ENCODE data around the gene EFCAB12.

Gene EFCAB12

DNA sequence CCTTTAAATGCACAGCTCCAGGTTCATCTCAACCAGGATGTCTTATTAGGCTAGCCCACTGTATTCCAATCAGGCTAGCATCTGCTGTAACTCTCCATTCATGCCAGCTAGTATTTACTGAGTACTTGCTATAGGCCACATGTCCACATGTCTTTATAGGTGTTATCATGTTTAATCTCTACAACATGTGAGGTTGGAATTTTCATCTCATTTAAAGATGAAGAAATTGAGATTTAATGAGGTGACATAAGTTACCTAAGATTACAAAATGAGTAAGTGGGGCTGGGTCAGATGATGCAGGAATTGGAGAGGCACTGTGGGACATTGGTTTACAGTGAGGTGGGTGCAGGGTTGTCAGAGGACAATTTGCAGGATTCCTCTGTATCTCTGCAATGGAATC, 14.5 kb upstream of the EFCAB12 start:
- no peak for DNase-seq

DNA sequence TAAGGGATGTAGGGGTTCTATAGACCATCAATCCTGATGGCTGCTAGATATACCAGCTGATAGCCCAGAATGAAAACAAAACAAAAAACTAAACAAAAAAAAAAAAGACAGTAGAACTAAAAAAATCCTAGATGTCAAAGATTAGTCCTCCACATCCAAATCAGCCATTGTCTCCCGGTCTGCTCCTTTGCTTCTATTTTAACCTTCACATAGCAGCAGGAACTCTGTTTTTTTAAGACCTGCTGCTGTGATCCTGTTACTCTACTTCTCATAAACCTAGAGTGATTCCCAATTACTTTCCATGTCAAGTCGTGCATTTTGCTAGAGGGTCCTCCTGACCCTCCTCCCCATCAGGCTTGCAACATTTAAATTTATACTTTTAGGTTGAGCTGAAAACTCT, 14.1 kb upstream of the EFCAB12 start:
- no peak for DNase-seq

DNA sequence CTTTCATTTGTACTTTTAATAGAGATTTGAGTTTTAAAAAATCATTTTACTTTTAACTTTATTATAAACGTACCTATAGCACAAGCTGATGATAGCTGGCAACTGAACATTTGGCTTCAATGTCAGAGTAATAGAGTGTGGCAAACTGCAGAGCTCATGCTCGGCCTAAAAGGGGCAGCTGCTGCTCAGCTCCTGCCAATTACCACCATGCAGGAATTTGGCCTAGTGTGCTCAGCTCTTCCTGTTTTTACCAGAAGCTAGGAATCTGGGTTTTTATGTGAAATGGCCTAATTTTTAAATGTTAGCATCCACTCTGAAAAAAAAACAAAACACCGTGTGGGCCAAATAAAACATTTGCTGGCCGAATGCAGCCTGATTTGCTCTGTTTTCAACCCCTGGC, 13.3 kb upstream of the EFCAB12 start:
- DNase-seq, result no peak

DNA sequence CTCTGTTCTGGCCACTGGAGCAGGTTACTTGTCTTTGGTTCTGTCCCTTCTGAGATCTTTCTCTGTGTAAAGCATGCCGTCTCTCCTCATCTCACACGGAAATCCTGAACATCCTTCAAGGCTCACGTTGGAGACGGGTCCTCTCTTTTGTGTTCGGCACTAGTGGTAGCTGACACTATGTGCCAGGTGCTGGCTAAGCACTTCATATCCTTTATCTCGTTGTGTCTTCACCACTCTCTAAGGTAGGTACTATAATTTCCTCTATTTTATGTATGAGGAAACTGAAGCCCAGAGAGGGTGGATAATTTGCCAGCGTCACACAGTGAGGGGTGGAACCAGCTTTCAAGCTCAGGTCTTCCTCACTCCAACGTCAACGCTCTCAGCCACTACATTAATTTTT, 12.8 kb upstream of the EFCAB12 start:
- DNase-seq, result no peak

DNA sequence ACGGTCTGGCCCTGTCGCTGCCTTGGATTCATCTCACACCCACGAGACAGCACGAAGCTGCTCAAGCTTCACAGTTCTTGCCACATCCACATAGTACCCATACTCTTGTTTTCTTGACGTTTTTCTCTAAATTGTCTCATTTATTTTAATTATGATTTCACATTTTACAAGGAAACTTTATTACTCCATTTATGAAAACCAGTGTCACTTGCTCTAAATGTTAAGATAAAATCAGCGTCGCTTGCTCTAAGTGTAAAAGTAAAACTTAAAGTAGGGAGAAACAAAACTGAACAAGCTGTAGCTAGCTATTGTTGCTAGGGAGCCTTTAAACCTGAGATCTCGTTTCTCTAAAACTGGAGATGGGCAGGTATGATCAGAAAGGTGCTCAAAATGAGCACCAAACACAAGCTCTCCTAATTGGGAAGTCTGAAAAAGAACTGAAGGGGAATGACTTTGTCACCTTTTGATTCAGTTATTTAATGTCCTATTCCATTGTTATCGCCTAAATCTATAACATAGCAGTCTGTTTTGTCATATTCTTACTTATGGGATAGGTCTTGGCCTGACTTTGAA, 12.3 kb upstream of the EFCAB12 start:
- DNase-seq, result no peak

DNA sequence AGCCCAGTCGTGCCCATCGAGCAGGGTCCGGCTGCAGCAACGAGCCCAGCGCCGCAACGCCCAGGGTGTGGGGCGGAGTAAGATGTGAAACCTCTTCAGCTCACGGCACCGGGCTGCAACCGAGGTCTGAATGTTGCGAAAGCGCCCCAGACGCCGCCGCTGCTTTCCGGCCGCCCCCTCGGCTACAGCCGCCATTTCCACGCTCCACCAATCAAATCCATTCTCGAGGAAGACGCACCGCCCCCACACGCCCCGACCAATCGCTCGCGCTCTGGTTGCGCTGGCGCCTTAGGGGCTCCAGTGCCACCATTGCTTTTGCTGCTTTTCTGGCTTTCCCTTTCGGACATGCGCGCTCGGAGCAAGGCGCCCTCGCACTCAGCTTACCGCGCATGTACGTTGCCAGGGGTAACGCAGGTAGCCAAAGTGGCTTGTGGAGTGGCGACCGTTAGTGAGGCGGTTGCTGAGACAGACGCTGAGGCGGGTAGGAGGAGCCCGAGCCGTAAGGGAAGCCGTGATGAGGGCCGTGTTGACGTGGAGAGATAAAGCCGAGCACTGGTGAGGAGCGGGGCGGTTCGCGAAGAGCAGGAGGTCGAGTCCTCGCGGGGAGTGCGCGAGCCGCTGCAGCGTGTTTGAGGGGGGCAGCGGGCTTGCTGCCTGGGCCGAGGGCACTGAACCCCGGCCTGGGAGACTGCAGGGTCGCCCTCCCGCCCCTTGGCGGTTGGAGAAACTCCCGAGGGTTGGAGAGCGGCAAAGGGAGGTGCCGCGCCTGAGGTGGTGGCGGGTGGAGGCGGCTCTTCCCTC, 11.6 kb upstream of the EFCAB12 start, which contains the start of the genes IFT122 and MBD4:
IFT122 (plus strand) TSS at position 408 of the 801 bp plus-strand sequence; CDS start at position 515, 107 bp downstream.
MBD4 (minus strand) TSS at position 132 of the 801 bp plus-strand sequence; CDS start at position 17, 115 bp downstream.
- DNase-seq, result peak; percentile 98

DNA sequence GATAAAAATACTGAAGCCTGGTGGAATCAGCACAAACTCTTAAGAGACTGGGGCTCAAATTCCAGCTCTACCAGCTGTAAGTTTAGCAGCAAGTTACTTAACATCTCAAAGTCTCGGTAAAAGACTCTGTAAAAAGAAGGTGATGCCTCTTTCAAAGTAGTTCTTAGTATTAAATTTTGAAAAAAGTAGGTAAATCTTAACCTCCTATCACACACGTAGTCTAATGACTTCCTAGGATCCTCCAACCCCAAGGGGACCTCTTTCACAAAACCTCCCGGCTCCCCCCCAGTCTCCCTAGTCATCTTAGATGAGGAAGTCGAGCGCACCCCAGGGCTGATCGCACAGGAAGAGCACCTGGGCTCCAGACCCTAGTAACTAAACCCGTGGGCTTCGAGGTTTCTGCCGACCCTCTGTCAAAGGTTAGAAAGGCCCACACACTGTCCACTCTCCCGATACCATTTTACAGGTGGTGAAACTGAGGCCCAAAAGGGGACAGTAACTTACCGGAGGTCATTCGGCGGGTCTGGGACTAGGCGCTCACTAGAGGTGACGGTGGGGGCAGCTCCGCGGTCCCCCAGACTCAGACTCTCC, 10.9 kb upstream of the EFCAB12 start:
- DNase-seq, result peak; percentile 73

DNA sequence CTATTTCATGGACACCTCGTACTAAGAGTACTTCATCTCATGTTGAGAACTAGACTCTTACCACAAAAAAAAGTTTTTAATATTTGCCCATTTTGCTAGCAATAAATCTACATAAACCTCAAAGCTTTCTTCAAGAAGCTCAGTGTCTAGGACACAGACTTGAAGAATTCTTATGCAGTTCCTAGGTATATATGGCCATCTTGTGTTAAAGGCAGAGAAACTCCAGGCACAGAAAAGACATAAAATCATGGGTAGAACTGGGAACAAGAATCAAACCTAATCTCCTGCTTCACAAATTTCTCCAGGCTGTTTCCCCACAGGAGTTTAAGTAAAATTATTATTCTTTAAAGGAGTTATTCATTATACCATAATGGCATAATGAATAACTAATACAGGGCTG, 6.9 kb upstream of the EFCAB12 start:
- no peak for DNase-seq

DNA sequence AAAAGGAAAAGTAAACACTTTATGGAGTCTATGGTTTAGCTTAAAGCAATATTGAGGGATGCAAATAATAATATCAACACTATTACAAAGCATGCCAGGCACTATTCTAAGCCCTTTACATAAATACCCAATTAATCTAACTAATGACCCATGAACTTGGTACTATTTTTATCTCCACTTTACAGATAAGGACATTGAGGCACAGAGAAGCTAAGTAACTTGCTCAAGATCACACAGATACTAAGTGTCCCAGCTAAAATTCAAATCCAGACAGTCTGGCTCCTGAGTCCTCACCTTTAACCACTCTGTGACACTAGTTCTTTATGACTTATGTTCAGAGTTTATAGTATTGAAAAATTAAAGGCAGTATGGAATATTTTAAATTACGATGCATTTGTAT, 5.7 kb upstream of the EFCAB12 start:
- DNase-seq, result no peak

DNA sequence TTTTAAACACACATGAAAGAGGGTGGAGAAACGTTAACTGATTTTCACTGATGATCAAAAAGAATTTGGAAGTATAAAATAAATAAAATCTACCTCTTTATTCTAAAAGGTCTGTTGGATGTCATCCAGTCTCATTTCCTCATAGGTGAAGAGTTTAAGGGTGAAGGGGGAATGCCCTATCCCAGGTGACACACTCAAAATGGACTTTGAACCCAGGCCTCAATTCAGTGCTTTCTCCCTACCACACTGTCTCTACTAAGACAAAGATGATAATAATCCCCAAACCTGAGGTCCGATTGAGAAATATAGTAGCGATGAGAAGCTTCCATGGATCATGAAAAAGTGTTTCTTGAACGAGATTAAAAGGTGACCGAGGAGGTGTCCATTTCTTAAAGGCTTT, 5.1 kb upstream of the EFCAB12 start:
- DNase-seq, result no peak

DNA sequence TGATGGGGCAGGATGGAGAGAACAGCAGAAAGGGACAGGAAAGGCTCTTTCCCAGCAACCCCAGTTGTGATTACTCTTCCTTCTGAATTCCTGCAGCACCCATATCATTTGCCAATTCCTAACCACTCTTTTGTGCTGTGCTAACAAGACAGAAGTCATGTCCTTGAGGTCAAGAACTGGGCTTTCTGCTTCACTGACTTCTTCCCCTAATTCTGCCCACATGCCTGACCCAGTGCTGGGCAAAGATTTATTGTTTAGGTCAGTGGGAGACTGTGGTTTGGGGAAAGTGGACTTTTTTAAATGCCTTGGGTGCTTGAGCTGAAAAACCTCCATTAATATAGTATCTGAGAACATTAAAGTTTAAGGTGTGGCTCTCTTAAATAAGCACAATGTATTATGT, 4.2 kb upstream of the EFCAB12 start:
- no peak for DNase-seq

DNA sequence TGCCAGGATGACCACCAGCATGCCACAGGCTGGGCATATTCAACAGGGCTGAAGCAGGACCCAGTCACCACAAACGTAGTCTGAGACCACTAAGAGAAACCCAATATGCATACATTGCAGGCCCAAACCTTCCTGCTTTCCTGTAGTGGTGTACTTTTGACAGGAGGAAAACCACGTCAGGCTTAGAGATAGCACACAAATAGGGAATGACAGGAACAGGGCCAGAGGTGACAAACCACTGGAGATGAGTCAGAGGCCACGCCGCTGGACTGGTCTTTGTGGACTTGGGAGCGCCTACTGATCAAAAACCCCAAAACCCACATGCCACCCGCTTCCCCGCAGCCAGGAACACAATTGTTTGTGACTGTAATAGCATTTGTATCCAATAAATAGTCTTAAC, 3.6 kb upstream of the EFCAB12 start:
- DNase-seq, result no peak

DNA sequence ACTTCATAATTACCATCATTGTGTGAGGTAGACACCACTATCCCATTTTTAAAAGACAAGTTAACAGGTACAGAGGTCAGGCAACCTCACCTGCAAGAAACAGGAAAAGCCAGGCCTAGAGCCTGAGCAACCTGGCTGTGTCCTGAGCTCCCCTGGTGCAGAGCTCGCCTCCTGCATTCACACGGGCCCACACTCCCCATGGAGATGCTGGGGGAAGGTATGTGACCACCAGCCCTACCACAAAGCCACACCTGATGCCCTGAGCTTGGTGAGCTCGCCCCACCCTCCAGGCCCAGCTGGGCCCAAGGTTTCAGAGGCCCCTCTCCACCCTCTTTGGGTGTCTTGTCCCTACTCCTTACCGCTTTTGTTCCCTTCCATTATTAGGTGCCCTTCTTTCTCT, 1.2 kb upstream of the EFCAB12 start:
- DNase-seq, result no peak

DNA sequence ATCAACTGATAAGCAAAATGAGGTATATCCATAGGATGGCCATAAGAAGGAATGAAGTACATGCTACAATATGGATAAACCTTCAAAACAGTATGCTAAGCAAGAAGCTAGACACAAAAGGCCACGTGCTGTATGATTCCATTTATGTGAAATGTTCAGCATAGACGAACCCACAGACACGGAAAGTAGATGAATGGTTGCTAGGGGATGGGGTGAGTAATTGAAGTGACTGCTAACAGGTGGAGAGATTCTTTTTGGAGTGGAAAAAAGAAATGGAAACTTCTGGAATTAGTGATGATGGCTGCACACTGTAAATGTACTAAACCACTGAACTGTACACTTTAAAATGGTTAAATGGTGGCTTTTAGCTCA, 630 bp upstream of the EFCAB12 start:
- no peak for DNase-seq

DNA sequence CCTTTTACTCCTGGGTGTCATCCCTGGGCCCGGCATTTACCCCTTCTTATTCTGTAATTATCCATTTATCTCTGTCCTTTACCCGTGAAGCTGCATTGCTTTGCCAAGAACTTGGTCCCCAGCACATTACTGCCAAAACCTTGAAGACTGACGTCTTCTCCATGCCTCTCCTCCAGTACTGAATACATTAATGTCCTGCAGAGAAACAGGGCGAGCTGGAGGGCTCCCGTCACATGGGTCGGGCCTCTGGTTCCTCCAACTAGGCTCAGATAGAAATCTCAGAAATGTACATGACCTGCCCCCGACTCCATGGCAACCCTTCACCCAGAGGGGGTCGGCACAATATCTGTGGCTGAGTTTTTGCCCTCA, 445 bp downstream of the EFCAB12 start:
- no peak for DNase-seq

DNA sequence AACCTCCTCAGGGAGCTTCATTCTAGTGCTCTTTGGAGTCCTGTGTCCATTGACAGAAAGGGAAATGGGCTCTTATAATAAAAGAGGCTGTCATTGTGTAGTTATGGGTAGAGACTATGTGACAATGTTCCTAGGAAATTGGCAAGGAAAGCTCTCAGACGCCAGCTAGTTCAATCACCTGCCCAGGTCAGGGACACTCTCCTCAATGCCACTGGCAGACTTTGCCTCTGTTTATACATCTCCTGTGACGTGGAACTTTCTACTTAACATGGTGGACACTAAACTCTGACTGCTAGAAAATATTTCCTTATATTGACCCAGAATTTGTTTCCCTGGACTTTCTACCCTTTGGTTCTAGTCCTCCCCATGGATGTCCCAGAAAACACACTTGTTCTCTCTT, 2.8 kb downstream of the EFCAB12 start:
- DNase-seq, result no peak

DNA sequence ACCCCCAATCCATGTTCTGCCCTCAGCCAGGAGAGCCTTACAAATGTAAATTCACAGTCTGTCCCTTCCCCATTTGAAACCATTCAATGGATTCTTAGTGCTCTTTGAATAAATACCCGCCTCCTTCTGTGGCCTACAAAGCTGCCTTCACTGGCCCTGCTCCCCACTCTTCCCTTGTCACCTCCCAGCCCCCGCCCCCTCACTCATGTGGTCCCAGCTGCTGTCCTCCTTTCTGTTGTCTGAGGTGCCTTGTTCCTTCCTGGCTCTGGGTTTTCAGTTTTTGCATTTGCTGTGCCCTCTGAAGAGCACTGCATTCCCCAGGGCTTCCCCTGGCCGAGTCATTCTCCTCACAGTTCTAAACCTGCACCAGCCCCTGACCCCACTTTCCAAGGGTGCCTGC, 3.2 kb downstream of the EFCAB12 start:
- DNase-seq, result no peak

DNA sequence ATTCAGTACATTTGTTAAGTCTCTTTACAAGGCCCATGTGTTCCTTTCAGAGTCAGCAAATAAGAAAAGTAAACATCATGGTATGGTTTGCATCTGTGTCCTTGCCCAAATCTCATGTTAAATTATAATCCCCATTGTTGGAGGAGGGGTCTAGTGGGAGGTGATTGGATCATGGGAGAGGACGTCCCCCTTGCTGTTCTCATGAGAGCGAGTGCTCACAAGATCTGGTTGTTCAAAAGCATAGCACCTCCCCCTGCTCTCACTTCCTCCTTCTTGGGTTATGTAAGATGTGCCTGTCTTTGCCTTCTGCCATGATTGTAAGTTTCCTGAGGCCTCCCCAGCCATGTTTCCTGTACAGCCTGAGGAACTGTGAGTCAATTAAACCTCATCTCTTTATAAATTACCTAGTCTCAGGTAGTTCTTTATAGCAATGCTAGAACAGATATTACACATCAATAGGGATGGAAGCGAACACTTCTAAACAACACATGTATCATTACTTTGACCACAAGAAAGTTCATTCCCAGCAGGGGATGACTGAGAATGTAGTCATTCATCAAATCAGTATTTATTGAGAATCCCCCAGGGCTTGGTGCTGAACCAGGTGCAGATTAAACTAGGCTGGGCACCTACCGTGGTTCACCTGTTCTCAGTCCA, 4.1 kb downstream of the EFCAB12 start:
- DNase-seq, result no peak

DNA sequence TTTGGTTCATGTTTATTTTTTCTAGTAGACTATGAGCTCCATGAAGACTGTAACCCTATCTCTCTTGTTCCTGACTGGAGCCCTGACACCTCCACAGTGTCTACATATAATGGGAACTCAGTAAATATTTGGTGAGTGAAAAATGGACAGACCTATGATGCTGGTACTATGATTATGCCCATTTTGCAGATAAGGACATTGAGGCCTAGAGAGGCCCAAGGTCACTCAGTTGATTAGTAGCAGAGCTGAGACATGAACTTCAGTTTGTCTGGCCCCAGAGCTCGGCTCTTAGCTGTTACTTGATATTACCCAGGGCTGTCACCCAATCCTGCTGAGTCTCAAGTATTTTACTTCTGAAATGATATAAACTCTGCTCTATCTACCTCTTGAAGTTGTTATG, 5.5 kb downstream of the EFCAB12 start:
- no peak for DNase-seq

DNA sequence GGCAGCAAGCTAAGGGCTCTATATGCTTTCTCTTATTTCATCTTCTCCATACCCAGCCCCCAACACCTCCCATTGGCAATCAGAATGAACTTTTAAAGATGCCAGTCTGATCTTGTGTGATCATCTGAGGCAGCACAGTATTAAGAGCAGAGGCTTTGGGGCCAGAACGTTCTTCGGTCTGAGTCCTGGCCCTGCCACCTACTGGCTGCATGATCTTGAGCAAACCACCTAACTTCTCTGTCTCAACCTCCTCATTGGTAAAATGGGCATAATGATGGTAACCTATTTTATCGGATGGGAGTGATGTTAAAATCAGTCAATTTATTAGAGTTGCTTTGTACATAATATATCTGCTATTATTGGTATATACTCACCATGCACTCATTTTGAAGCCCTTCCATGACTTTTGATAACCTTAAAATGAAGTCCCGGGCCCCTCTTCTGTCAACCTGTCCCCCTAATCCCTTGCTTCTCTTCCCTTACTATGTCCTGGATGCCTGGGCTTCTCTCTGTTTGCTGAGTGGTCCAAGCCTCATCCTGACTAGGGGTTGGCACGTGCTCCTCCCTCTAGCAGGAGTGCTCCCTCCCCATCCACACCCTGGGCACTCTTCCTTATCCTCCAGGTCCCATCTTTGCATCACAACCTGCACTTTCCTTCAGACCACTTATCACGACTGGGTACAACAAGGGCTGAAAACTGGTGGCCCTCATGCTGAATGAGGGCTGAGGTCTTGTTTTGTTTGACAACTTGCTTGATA, 6.3 kb downstream of the EFCAB12 start:
- DNase-seq, result no peak

DNA sequence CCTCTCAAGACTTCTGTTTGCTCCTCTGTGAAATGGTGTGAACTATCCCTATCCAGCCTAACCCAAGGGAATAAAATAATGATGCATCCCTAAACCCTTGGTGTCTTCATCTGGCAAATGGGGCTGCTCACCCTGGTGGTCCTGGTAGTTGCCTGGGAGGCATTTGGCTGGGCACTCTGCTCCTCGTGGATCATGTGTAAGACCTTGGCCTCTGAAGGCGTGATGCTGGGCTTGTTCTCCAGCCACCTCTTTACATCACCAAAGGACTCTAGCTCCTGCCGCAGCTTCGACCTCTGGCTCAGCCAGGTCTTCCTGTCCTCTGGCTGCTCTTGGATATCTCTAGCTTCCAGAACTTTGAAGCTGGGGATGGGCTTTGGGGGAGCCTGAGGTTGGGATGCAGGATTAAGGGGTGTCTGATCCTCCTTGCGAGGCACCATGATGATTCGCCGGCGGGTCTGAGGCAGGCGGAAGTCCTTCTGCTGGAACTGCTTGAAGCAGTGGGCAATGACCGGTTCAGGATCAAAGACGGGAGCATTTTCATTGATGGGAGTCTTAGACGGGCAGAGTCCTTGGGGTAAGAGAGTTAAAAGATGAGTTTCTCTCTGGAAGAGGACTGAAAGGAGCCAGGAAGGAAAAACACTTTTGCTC, 7.1 kb downstream of the EFCAB12 start:
- no peak for DNase-seq

DNA sequence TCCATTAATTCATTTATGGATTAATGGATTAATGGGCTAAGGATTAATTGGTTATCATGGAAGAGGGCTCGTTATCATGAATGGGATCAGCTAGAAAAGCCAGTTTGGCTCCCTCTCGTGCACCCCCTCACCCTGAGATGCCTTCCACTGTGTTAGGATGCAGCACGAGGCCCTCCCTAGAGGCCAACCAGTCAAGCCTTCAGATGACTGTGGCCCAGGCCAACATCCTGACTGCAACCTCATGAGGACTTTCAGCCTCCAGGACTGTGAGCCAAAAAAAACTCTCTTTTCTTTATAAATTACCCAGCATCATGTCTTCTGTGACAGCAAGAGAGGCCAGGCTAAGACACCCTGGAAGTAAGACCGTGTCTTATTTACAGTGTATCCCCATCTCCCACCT, 9.0 kb downstream of the EFCAB12 start:
- DNase-seq, result peak; percentile 18
